Thoracic aorta (tissue), 2 donors: ENCODE measurements around the gene MXD4. TPM values are rescaled to one million over a fixed set of nuclear protein-coding genes. Genes with fewer than 3 reads are reported as not detected.

Source experiments
- ATAC-seq: fragments of 150-250 bp; one replicate; pipeline ENCODE4 v1.8.0; 2017; ENCODE audit warnings: low read depth; ENCODE audit not compliant: insufficient number of reproducible peaks, low FRiP score
- DNase-seq: peaks from one replicate; pipeline ENCODE4 v3.0.0-alpha.2; 2020; ENCODE audit warnings: low spot score
- H3K27ac ChIP-seq, 2 donors: fragments of 200-600 bp; sonication (generic); 1 replicate in 1 of 2; 2 replicates in 1 of 2; pipeline ENCODE4 v1.5.1; 2016; ENCODE audit warnings: mild to moderate bottlenecking in 2 of 2, moderate library complexity in 2 of 2
- H3K27me3 ChIP-seq: fragments of 200-600 bp; sonication (generic); replicated peaks from 2 replicates; pipeline ENCODE4 v1.6.0; 2016; ENCODE audit warnings: mild to moderate bottlenecking; ENCODE audit not compliant: insufficient read depth
- H3K36me3 ChIP-seq: fragments of 200-600 bp; sonication (generic); one replicate; pipeline ENCODE4 v1.5.1; 2016
- H3K4me1 ChIP-seq, 2 donors: fragments of 200-600 bp; sonication (generic); 1 replicate in 1 of 2; 2 replicates in 1 of 2; pipeline versions ENCODE4 v1.5.1 to v1.6.0; 2016; ENCODE audit warnings: low read depth in 2 of 2, mild to moderate bottlenecking in 1 of 2; ENCODE audit not compliant: control insufficient read depth in 1 of 2
- H3K4me3 ChIP-seq: fragments of 200-600 bp; sonication (generic); 2 replicates; pipeline ENCODE4 v1.5.1; 2016; ENCODE audit warnings: mild to moderate bottlenecking
- H3K9me3 ChIP-seq: fragments of 200-600 bp; sonication (generic); 2 replicates; pipeline ENCODE4 v1.5.1; 2016
- total RNA-seq, 2 donors: library from RNA; depleted of rRNA; stranded (reverse); fragments of >200 nt; gene quantifications; one replicate each; pipeline versions ENCODE4 v1.1.0 to v1.2.3, GENCODE V29; 2016
- TF ChIP-seq, protein P1 (sequence below): fragments of 200-600 bp; sonication (generic); IDR thresholded peaks from one replicate; pipeline ENCODE4 v1.5.1; 2019; ENCODE audit warnings: antibody characterized with exemption

MXD4 gene
- total RNA-seq, 2 donors from 2014 or later, result 93.1 to 105 TPM

DNA sequence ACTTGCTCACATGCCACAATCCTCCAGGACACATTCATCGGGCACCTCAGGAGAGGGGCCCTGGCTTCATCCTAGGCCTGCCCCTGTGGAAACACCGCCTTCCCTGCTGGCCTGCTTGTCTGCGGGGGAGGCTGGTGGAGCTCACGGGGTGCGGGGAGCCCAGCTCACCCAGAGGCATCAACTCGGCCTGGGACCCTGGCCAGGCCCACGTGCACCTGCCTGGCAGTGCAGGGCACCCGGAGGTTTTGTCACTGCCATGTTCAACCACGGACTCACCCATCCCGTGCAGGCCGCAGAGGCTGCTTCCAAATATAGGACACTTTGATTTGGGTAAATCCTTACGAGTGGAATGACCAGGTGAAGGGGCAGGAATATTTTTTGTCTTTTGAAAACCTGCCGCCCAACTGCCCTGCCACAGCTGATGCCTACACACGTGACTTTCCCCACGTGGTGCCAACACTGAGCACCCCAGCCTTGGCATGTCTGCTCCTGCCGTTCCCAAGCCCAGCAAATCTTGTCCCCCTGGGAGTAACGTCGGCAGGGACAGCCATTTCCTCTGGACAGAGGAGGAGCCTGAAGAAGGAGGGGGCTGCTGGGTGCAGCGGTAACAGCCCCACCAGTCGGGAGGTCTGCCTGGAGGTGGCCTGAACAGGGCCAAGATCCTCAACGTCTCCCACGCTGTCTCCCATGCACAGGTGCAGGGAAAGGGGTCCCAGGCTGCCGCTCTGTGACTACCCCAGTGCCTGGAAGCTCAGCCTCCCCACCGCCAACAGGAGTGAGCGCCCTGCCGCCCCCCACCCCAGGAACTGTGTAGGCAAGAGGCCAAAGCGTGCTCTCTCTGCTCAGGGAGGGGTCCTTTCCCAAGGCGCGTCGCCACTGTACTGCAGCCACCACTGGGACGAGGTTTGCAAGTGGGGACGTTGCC, 8.5 kb downstream of the MXD4 start:
- no peaks in the 10 kb centered on the region for H3K27me3 ChIP-seq
- DNase-seq (peak; percentile 1), ATAC-seq (no peak)
- H3K36me3 ChIP-seq, result peaks cover 52% of the 10 kb centered on the region
- H3K9me3 ChIP-seq, result no peaks in the 10 kb centered on the region
- TF ChIP-seq, protein P1, sequence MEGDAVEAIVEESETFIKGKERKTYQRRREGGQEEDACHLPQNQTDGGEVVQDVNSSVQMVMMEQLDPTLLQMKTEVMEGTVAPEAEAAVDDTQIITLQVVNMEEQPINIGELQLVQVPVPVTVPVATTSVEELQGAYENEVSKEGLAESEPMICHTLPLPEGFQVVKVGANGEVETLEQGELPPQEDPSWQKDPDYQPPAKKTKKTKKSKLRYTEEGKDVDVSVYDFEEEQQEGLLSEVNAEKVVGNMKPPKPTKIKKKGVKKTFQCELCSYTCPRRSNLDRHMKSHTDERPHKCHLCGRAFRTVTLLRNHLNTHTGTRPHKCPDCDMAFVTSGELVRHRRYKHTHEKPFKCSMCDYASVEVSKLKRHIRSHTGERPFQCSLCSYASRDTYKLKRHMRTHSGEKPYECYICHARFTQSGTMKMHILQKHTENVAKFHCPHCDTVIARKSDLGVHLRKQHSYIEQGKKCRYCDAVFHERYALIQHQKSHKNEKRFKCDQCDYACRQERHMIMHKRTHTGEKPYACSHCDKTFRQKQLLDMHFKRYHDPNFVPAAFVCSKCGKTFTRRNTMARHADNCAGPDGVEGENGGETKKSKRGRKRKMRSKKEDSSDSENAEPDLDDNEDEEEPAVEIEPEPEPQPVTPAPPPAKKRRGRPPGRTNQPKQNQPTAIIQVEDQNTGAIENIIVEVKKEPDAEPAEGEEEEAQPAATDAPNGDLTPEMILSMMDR, result no peak
- H3K27ac ChIP-seq, result no peak overlapping the region
- H3K4me1 ChIP-seq, result peaks cover 24 to 51% of the 10 kb centered on the region in 2 donors
- H3K4me3 ChIP-seq, result no peak overlapping the region

DNA sequence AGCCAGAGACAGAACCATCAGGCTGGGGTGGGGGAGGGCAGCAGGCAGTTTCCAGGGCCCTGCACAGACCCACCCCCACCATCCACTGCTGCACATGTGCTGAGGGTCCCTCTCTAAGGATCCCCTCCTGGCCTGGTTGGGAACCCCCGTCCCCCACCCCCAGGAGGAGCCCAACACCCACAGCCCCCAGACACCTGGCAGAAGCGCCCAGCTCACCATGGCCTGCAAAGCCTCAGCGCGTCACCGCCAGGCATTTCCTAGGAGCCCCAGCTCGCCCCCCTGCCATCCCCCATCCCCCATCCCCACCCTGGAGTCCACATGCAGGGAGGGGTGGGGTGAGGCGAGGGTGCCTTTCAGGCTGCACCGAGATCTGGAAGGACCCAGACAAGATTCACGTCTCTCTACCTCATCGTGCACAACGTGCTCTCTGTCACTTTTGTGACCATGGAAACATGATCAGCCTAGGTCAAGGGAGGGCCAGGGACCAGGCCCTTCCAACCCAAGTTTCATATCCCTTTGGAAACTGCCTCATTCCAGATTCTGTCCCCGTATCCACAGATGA, 9.3 kb downstream of the MXD4 start:
- Histone ChIP-seq H3K4me1 (peaks cover 17 to 43% of the 10 kb centered on the region in 2 donors), H3K9me3 (no peaks in the 10 kb centered on the region), H3K4me3 (no peak overlapping the region), H3K36me3 (peaks cover 52% of the 10 kb centered on the region), H3K27ac (no peak overlapping the region), H3K27me3 (no peaks in the 10 kb centered on the region)
- TF ChIP-seq, protein P1, result no peak
- no peak for ATAC-seq
- DNase-seq, result peak; percentile 1

DNA sequence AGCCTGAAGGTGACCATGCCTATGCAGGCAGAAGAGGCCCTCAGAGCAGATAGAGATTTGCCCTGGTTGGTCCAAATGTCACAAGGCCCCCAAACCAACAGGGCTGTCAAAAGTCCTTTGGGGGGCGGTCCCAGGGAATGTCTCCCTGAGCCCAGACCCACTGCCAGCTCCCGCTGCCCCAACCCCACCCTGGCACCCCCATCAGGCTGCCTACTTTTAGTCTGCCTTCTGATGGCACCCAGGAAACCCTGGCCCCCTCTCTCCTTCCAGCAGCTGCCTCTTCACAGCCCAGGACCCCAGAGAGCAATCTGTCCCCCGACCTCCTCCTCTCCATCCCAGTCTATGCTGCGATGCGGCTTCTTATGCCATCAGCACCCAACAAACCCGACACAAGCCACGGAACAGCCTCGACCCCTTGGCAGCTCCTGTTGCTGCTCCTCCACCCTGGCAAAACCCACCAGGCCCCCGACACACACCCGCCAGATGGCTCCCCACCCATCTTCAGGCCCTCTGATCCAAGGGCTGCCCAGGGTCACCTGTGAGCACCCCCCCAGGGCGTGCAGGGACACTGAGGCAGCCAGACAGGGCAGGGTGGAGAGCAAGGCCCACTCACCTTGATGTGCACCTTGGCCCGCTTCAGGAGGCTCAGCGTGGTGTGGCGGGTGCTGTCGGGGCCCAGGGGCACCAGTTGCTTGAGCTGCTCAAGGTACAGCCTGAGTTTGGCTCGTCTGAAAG, 9.9 kb downstream of the MXD4 start:
- ATAC-seq (no peak), DNase-seq (no peak)
- Histone ChIP-seq H3K27me3 (no peaks in the 10 kb centered on the region), H3K4me1 (peaks cover 12 to 36% of the 10 kb centered on the region in 2 donors), H3K36me3 (peaks cover 54% of the 10 kb centered on the region), H3K27ac (no peak overlapping the region), H3K9me3 (no peaks in the 10 kb centered on the region), H3K4me3 (no peak overlapping the region)
- TF ChIP-seq, protein P1, result no peak

DNA sequence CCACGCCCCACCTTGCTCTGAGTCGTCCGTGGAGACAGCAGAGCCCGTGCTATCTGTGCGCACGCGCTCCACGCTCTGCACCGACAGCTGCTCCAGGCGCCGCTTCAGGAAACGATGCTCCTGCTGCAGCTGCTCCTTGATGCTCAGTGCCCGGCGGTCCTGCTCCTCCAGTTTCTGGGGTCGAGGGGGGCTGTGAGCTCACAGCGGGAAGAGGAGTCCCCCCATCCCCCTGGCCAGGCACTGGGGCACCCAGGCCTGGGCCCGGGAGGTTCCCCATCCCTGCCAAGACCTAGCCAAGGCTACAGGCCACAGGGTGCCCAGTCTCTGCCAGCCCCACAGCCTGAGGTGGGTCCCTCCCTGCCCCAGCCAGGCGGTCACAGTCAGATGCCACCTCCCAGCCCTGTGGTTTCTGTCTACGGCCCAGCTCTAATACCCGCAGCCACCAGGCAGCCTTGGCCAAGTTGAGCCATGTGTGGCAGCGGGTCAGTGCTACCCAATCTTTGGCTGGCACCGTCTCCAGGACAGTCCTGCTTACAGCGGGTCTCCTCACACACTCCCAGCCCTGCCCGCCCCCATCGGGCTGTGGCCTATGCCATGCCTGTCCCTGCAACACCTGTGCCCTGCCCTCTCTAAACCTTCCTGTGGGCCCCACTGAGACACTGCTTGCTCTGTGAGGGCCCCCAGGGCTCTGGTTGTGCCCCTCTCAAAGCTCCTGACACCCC, 10.7 kb downstream of the MXD4 start:
- Histone ChIP-seq H3K27me3 (no peaks in the 10 kb centered on the region), H3K36me3 (peaks cover 55% of the 10 kb centered on the region), H3K4me3 (no peak overlapping the region), H3K4me1 (peaks cover 6 to 33% of the 10 kb centered on the region in 2 donors), H3K9me3 (no peaks in the 10 kb centered on the region), H3K27ac (no peak overlapping the region)
- no peak for ATAC-seq
- DNase-seq, result no peak
- TF ChIP-seq, protein P1, result no peak
